Adrenal gland (tissue), 5 donors: Measurements from ENCODE around the gene NEGR1.

Source experiments
- CTCF ChIP-seq, 6 experiments: fragments of 450-650 bp in 4 of 6; fragments of 200-600 bp in 2 of 6; sonication (generic) in 1 of 6; IDR thresholded peaks; 1 replicate in 5 of 6; 2 replicates in 1 of 6; pipeline versions ENCODE4 v1.5.1 to v1.8.0; 2016 to 2021; ENCODE audit warnings: antibody characterized with exemption in 6 of 6, mild to moderate bottlenecking in 2 of 6, moderate library complexity in 1 of 6
- POLR2A ChIP-seq, 2 donors: fragments of 450-650 bp; IDR thresholded peaks; one replicate each; pipeline ENCODE4 v1.6.1; 2017; ENCODE audit warnings: antibody characterized with exemption in 2 of 2, mild to moderate bottlenecking in 2 of 2, moderate library complexity in 1 of 2
- donor health status: DM: no; HTN: no; CAD: no.

- no peak for TF ChIP-seq CTCF (IDR thresholded peaks at IDR 0.05)
- TF ChIP-seq POLR2A (IDR thresholded peaks at IDR 0.05) = no peak
Observed at GRCh38 chr1:71657891-71658679, 624.3 kb downstream of the NEGR1 start.
